ENCODE measurements around the gene NR2F6.

Gene NR2F6

GRCh38 chr19:17211547-17212446 lies 33.9 kb downstream of the NR2F6 start:
- in situ Hi-C loops (cut with HindIII; ENCODE audit: low sequenced_read_pairs), result no loop called here
- TF ChIP-seq, protein P1, sequence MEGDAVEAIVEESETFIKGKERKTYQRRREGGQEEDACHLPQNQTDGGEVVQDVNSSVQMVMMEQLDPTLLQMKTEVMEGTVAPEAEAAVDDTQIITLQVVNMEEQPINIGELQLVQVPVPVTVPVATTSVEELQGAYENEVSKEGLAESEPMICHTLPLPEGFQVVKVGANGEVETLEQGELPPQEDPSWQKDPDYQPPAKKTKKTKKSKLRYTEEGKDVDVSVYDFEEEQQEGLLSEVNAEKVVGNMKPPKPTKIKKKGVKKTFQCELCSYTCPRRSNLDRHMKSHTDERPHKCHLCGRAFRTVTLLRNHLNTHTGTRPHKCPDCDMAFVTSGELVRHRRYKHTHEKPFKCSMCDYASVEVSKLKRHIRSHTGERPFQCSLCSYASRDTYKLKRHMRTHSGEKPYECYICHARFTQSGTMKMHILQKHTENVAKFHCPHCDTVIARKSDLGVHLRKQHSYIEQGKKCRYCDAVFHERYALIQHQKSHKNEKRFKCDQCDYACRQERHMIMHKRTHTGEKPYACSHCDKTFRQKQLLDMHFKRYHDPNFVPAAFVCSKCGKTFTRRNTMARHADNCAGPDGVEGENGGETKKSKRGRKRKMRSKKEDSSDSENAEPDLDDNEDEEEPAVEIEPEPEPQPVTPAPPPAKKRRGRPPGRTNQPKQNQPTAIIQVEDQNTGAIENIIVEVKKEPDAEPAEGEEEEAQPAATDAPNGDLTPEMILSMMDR (IDR thresholded peaks at IDR 0.05; ENCODE audit: low read depth, low read length), result no peak

DNA sequence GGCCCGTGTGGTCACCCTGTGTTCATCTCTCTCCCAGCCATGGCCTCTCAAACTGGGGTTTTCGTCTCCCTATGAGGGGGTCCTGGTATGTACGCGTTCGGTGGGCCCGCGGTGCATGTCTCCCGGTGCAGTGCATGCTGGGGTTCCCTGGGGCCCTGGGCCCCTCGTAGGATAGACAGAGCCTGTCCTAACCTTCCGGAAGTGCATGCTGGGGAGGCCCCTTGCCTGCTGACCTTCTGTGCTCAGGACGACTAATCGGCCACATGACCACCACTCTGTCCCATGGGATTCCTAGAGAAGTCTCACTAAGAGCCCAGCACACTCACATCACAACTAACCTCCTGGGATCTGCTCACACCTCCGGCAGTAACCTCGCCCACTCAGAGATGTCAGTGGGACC lies 35.4 kb downstream of the NR2F6 start:
- no peak for DNase-seq (ENCODE audit: low read depth, low spot score)
- TF ChIP-seq, protein P1 (IDR thresholded peaks at IDR 0.05; ENCODE audit: low read depth, low read length), result no peak
- in situ Hi-C loops (cut with HindIII; ENCODE audit: low sequenced_read_pairs), result no loop called here
- H3K4me3 ChIP-seq (ENCODE audit: low read depth, low read length), result no peak overlapping the region

More at GRCh38 chr19:17211547-17212446, 33.9 kb downstream of the NR2F6 start:
- no peak for DNase-seq (ENCODE audit: low read depth, low spot score)
- no peak overlapping the region for H3K4me3 ChIP-seq (ENCODE audit: low read depth, low read length)

- in situ Hi-C loops (cut with HindIII; ENCODE audit: low sequenced_read_pairs), result no loop called here
- no peak overlapping the region for H3K4me3 ChIP-seq (ENCODE audit: low read depth, low read length)
- TF ChIP-seq, protein P1 (IDR thresholded peaks at IDR 0.05; ENCODE audit: low read depth, low read length), result no peak
- DNase-seq (ENCODE audit: low read depth, low spot score), result peak; percentile 32
These were observed 36.3 kb downstream of the NR2F6 start for GRCh38 chr19:17209126-17210036.

GRCh38 chr19:17206736-17207581 lies 38.8 kb downstream of the NR2F6 start:
- no peak for DNase-seq (ENCODE audit: low read depth, low spot score)
- no peak overlapping the region for H3K4me3 ChIP-seq (ENCODE audit: low read depth, low read length)
- in situ Hi-C loops (cut with HindIII; ENCODE audit: low sequenced_read_pairs), result no loop called here
- TF ChIP-seq, protein P1 (IDR thresholded peaks at IDR 0.05; ENCODE audit: low read depth, low read length), result no peak

GRCh38 chr19:17205237-17206140 lies 40.2 kb downstream of the NR2F6 start:
- in situ Hi-C loops (cut with HindIII; ENCODE audit: low sequenced_read_pairs), result no loop called here
- no peak overlapping the region for H3K4me3 ChIP-seq (ENCODE audit: low read depth, low read length)
- peak; percentile 49 for DNase-seq (ENCODE audit: low read depth, low spot score)
- TF ChIP-seq, protein P1 (IDR thresholded peaks at IDR 0.05; ENCODE audit: low read depth, low read length), result peak; percentile 81
